Measurements from ENCODE around the gene RDH16.

RDH16 gene

GRCh38 chr12:56954958-56955355, 2.5 kb downstream of the RDH16 start:
- DNase-seq (ENCODE audit: low read depth): no peak
- TF ChIP-seq CTCF (conservative IDR thresholded peaks at IDR 0.05; ENCODE audit: low read depth, low read length): no peak
- no peak overlapping the region for H3K4me3 ChIP-seq (ENCODE audit: low read length)

GRCh38 chr12:56954057-56954957, 3.1 kb downstream of the RDH16 start:
- DNase-seq (ENCODE audit: low read depth): no peak
- H3K4me3 ChIP-seq (ENCODE audit: low read length): no peak overlapping the region
- TF ChIP-seq CTCF (conservative IDR thresholded peaks at IDR 0.05; ENCODE audit: low read depth, low read length): no peak

- DNase-seq (ENCODE audit: low read depth): no peak
- no peak for TF ChIP-seq CTCF (conservative IDR thresholded peaks at IDR 0.05; ENCODE audit: low read depth, low read length)
- no peak overlapping the region for H3K4me3 ChIP-seq (ENCODE audit: low read length)
These were observed 4.1 kb downstream of the RDH16 start for GRCh38 chr12:56953314-56953713.

- DNase-seq (ENCODE audit: low read depth): no peak
- no peak overlapping the region for H3K4me3 ChIP-seq (ENCODE audit: low read length)
- no peak for TF ChIP-seq CTCF (conservative IDR thresholded peaks at IDR 0.05; ENCODE audit: low read depth, low read length)
These were observed 5.6 kb downstream of the RDH16 start for GRCh38 chr12:56951582-56952339.

- DNase-seq (ENCODE audit: low read depth): no peak
- no peak for TF ChIP-seq CTCF (conservative IDR thresholded peaks at IDR 0.05; ENCODE audit: low read depth, low read length)
- no peak overlapping the region for H3K4me3 ChIP-seq (ENCODE audit: low read length)
These were observed 8.5 kb downstream of the RDH16 start for GRCh38 chr12:56948881-56949280.

GRCh38 chr12:56948457-56948777, 9.0 kb downstream of the RDH16 start:
- H3K4me3 ChIP-seq (ENCODE audit: low read length): no peak overlapping the region
- no peak for DNase-seq (ENCODE audit: low read depth)
- TF ChIP-seq CTCF (conservative IDR thresholded peaks at IDR 0.05; ENCODE audit: low read depth, low read length): no peak
